Tibial nerve (tissue), 4 donors: ENCODE results near the gene PCBP1. TPM values are rescaled to one million over a fixed set of nuclear protein-coding genes. Genes with fewer than 3 reads are reported as not detected.
A peak's percentile ranks its signal among the peaks of the same experiment; 100 is the strongest.

Source experiments
- DNase-seq, 2 donors: peaks; one replicate each; pipeline ENCODE4 v3.0.0-alpha.2; 2019; ENCODE audit warnings: low spot score in 2 of 2
- H3K27ac ChIP-seq, 4 donors: fragments of 200-600 bp; sonication (generic) in 3 of 4; one replicate each; pipeline ENCODE4 v1.5.1; 2017 to 2019; ENCODE audit warnings: mild to moderate bottlenecking in 1 of 4
- H3K27me3 ChIP-seq, 2 donors: fragments of 200-600 bp; sonication (generic) in 1 of 2; one replicate each; pipeline versions ENCODE4 v1.5.1 to v1.6.0; 2017 to 2019
- H3K36me3 ChIP-seq, 3 donors: fragments of 200-600 bp; sonication (generic); one replicate each; pipeline ENCODE4 v1.5.1; 2018 to 2019
- H3K4me1 ChIP-seq, 4 donors: fragments of 200-600 bp; sonication (generic) in 3 of 4; one replicate each; pipeline ENCODE4 v1.5.1; 2017 to 2019
- H3K4me3 ChIP-seq, 4 donors: fragments of 200-600 bp; sonication (generic) in 3 of 4; one replicate each; pipeline ENCODE4 v1.5.1; 2017 to 2019; ENCODE audit warnings: mild to moderate bottlenecking in 1 of 4, moderate library complexity in 1 of 4
- H3K9me3 ChIP-seq, 4 donors: fragments of 200-600 bp; sonication (generic) in 3 of 4; one replicate each; pipeline ENCODE4 v1.5.1; 2017 to 2019
- EP300 ChIP-seq, 2 donors: sonication (generic); formaldehyde crosslinking; IDR thresholded peaks; one replicate each; pipeline ENCODE4 v1.6.1; 2017; ENCODE audit warnings: antibody characterized with exemption in 2 of 2, mild to moderate bottlenecking in 1 of 2
- POLR2A ChIP-seq, 2 donors: fragments of 450-650 bp; IDR thresholded peaks; one replicate each; pipeline ENCODE4 v1.6.1; 2017; ENCODE audit warnings: antibody characterized with exemption in 2 of 2, mild to moderate bottlenecking in 2 of 2, moderate library complexity in 2 of 2
- WGBS, 2 donors: methylation state at CpG; one replicate each; pipeline ENCODE4 v1.1.5; 2018; 5-methylcytosine and 5-hydroxymethylcytosine counted together
- total RNA-seq, 4 donors: library from RNA; depleted of rRNA; stranded (reverse); fragments of >200 nt; gene quantifications; one replicate each; pipeline ENCODE4 v1.1.0, GENCODE V29; 2016
- TF ChIP-seq, protein P1 (sequence below), 5 experiments: fragments of 200-600 bp in 3 of 5; fragments of 450-650 bp in 2 of 5; sonication (generic) in 3 of 5; IDR thresholded peaks; one replicate each; pipeline ENCODE4 v1.5.1; 2016 to 2019; ENCODE audit warnings: antibody characterized with exemption in 5 of 5, mild to moderate bottlenecking in 3 of 5, moderate library complexity in 2 of 5

PCBP1 gene
- total RNA-seq, 4 donors from 2014 or later = 157 to 203 (median 188) TPM

- H3K4me3 ChIP-seq = no peak overlapping the region
- H3K9me3 ChIP-seq = no peaks in the 10 kb centered on the region
- H3K36me3 ChIP-seq = peaks cover 4 to 79% (median 6%) of the 10 kb centered on the region in 3 donors
- peaks cover 0 to 46% (median 26%) of the 10 kb centered on the region in 4 donors for H3K4me1 ChIP-seq
- TF ChIP-seq, protein P1, sequence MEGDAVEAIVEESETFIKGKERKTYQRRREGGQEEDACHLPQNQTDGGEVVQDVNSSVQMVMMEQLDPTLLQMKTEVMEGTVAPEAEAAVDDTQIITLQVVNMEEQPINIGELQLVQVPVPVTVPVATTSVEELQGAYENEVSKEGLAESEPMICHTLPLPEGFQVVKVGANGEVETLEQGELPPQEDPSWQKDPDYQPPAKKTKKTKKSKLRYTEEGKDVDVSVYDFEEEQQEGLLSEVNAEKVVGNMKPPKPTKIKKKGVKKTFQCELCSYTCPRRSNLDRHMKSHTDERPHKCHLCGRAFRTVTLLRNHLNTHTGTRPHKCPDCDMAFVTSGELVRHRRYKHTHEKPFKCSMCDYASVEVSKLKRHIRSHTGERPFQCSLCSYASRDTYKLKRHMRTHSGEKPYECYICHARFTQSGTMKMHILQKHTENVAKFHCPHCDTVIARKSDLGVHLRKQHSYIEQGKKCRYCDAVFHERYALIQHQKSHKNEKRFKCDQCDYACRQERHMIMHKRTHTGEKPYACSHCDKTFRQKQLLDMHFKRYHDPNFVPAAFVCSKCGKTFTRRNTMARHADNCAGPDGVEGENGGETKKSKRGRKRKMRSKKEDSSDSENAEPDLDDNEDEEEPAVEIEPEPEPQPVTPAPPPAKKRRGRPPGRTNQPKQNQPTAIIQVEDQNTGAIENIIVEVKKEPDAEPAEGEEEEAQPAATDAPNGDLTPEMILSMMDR (IDR thresholded peaks at IDR 0.05) = no peak
- TF ChIP-seq POLR2A (IDR thresholded peaks at IDR 0.05) (no peak), EP300 (IDR thresholded peaks at IDR 0.05) (no peak)
- no peak for DNase-seq
- H3K27ac ChIP-seq = peak overlapping the region in 2 of 4 donors; percentile 21 to 27
- no peaks in the 10 kb centered on the region for H3K27me3 ChIP-seq
- 96% methylated on average over 3 of the region's 3 CpGs for WGBS, 2 donors
These were observed 6.6 kb upstream of the PCBP1 start for GRCh38 chr2:70080610-70081200.

DNA sequence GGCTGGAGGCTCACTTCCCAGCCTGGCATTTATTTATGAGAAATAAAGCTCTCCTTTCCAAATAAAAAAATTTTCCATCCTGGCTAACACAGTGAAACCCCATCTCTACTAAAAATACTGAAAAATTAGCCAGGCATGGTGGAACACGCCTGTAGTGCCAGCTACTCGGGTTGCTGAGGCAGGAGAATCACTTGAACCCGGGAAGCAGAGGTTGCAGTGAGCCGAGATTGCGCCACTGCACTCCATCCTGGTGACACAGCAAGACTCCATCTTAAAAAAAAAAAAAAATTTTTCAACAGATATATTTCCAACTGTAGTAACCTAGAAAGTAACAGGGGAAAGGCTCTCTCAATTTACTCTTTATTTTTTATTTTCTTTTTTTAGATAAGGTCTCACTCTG, 6.1 kb upstream of the PCBP1 start:
- Histone ChIP-seq H3K27me3 (no peaks in the 10 kb centered on the region), H3K36me3 (peaks cover 4 to 74% (median 6%) of the 10 kb centered on the region in 3 donors), H3K4me3 (no peak overlapping the region), H3K27ac (peak overlapping the region in 1 of 4 donors; percentile 21), H3K4me1 (peaks cover 0 to 48% (median 27%) of the 10 kb centered on the region in 4 donors), H3K9me3 (no peaks in the 10 kb centered on the region)
- no peak for DNase-seq
- 91 to 93% methylated on average over 5 of the region's 5 CpGs for WGBS, 2 donors
- no peak for TF ChIP-seq POLR2A (IDR thresholded peaks at IDR 0.05)
- TF ChIP-seq, protein P1 (IDR thresholded peaks at IDR 0.05) = no peak
- no peak for TF ChIP-seq EP300 (IDR thresholded peaks at IDR 0.05)

DNA sequence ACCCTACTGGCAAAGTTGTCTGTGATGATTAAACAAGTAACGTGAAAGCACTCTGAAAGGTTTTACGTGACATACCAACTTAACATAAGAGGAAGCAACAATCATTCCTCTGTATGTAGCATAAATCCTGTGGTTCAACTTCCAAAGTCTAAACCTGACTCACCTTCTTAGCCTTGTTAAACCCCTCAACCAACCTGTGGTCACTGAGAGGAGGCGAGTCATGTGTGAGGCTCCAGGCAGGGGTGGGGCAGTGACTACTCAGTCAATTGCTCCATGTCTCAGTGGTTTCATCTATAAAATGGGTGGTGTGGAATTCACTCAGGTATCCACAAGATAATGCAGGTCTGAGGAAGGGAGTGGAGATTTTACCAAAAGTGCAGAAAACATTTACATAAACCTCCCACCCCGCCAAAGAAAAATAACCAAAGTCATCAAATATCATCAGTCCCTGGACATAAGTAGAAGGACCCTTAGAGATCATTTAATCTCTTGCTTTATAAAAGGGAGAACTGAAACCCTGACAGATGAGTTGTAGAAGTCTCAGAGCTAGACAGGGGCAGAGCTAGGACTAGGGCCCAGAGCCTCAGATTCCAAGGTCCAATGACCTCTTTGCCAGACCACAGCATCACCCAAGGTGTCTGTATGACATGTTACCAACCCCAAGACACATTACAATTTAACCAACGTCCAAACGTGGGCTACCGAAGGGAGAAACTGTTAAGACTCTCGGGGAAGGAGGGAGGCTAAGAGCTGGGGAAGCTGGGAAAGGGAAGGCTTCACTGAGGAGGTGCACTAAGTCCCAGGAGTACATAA, 3.7 kb upstream of the PCBP1 start:
- no peak overlapping the region for H3K4me3 ChIP-seq
- 71 to 76% methylated on average over 8 of the region's 8 CpGs for WGBS, 2 donors
- H3K27me3 ChIP-seq = no peaks in the 10 kb centered on the region
- TF ChIP-seq POLR2A (IDR thresholded peaks at IDR 0.05) (no peak), EP300 (IDR thresholded peaks at IDR 0.05) (no peak)
- TF ChIP-seq, protein P1 (IDR thresholded peaks at IDR 0.05) = no peak
- no peaks in the 10 kb centered on the region for H3K9me3 ChIP-seq
- H3K27ac ChIP-seq = peak overlapping the region; percentile 48 to 100 (median 98)
- H3K36me3 ChIP-seq = peaks cover 4 to 60% (median 6%) of the 10 kb centered on the region in 3 donors
- no peak for DNase-seq
- H3K4me1 ChIP-seq = peaks cover 0 to 37% (median 27%) of the 10 kb centered on the region in 4 donors

DNA sequence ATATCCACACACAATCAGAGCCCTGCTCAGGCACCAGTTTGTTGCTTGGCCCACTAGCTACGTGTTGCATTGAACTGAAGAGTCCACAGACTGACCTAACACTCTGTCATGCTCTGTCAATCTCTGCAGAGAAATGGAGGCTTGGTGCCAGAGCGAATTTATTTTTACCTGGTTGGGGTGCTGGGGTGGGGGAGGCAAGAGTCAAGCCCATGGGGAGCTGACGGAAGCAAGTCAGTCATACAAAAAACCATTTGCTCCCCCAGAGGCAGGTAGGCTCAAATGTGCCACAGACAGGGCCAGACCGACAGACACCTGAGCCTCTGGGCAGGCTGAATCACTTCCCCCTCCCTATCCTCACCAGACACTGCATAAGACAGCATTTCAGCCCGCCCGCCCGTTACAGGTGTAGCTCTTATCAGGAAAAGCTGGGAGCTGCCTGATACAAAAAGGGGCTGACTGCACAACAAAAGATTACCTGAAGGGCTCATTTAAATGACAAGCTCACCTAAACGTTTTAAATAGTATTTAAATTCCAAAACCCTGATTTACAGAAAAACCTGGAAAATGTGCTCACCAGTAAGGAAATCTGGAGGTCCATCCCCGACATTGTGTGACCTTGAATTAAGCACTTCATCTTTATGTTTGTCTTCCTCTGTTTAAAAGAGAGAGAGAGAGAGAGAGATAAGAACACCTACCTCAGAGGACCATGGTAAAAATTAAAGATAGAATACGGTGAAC, 2.1 kb upstream of the PCBP1 start:
- Histone ChIP-seq H3K27me3 (no peaks in the 10 kb centered on the region), H3K27ac (peak overlapping the region; percentile 98 to 100 (median 100)), H3K4me1 (peaks cover 0 to 45% (median 37%) of the 10 kb centered on the region in 4 donors), H3K9me3 (no peaks in the 10 kb centered on the region), H3K4me3 (peak overlapping the region; percentile 62 to 90 (median 77)), H3K36me3 (peaks cover 4 to 47% (median 6%) of the 10 kb centered on the region in 3 donors)
- WGBS, 2 donors = 44 to 52% methylated on average over 9 to 10 of the region's 10 CpGs
- TF ChIP-seq, protein P1 (IDR thresholded peaks at IDR 0.05) = no peak
- no peak for TF ChIP-seq EP300 (IDR thresholded peaks at IDR 0.05)
- no peak for TF ChIP-seq POLR2A (IDR thresholded peaks at IDR 0.05)
- peak in 1 of 2 donors; percentile 43 for DNase-seq
